Retina (tissue), 1 donor: Measurements from ENCODE around the gene PALM.
A peak's percentile ranks its signal among the peaks of the same experiment; 100 is the strongest.

Experiments used
- DNase-seq: peaks from one replicate; pipeline ENCODE4 v3.0.0-alpha.2; 2016

PALM gene

GRCh38 chr19:782878-783668, 74.3 kb downstream of the PALM start:
- no peak for DNase-seq

- no peak for DNase-seq
Observed at GRCh38 chr19:784541-784940, 75.8 kb downstream of the PALM start.

GRCh38 chr19:787536-787935, 78.8 kb downstream of the PALM start:
- DNase-seq, result no peak

- no peak for DNase-seq
Observed at GRCh38 chr19:788686-788982, 79.9 kb downstream of the PALM start.

- peak; percentile 79 for DNase-seq
Observed at GRCh38 chr19:788983-789700, 80.4 kb downstream of the PALM start.

- no peak for DNase-seq
Observed at GRCh38 chr19:789701-790060, 80.9 kb downstream of the PALM start.

GRCh38 chr19:791007-791566, 82.4 kb downstream of the PALM start:
- no peak for DNase-seq

- no peak for DNase-seq
Observed at GRCh38 chr19:791567-792305, 83.0 kb downstream of the PALM start.

GRCh38 chr19:792306-792885, 83.7 kb downstream of the PALM start:
- no peak for DNase-seq

GRCh38 chr19:793806-794205, 85.1 kb downstream of the PALM start:
- DNase-seq, result no peak

- no peak for DNase-seq
Observed at GRCh38 chr19:795073-795611, 86.4 kb downstream of the PALM start.

- no peak for DNase-seq
Observed at GRCh38 chr19:795691-796581, 87.2 kb downstream of the PALM start.

- DNase-seq, result peak; percentile 99
Observed at GRCh38 chr19:796692-797527, 88.2 kb downstream of the PALM start, which contains the start of gene PTBP1. PTBP1 (plus strand) TSS chr19:797452; CDS start chr19:797498, 46 bp downstream.
